KOPT-K1 (cell line): ENCODE data around the gene PSMB7.

Experiments
- H3K27ac ChIP-seq: fragments of 200-600 bp; sonication (generic); 2 replicates; pipeline ENCODE4 v1.5.1; 2016; ENCODE audit warnings: antibody characterized with exemption, mild to moderate bottlenecking, low read depth, low read length; ENCODE audit not compliant: poor library complexity, severe bottlenecking
- H3K36me3 ChIP-seq: fragments of 200-600 bp; sonication (generic); 2 replicates; pipeline ENCODE4 v1.5.1; 2017; ENCODE audit warnings: antibody characterized with exemption, mild to moderate bottlenecking, low read length, moderate library complexity; ENCODE audit not compliant: insufficient read depth
- H3K9me3 ChIP-seq: fragments of 200-600 bp; sonication (generic); 2 replicates; pipeline ENCODE4 v1.5.1; 2017; ENCODE audit warnings: antibody characterized with exemption, low read length, mild to moderate bottlenecking; ENCODE audit not compliant: insufficient read depth, poor library complexity, severe bottlenecking

Gene PSMB7

GRCh38 chr9:124386201-124386600 is 29.0 kb downstream of the PSMB7 start:
- Histone ChIP-seq H3K9me3 (no peaks in the 10 kb centered on the region), H3K27ac (no peak overlapping the region), H3K36me3 (peaks cover 35% of the 10 kb centered on the region)

DNA sequence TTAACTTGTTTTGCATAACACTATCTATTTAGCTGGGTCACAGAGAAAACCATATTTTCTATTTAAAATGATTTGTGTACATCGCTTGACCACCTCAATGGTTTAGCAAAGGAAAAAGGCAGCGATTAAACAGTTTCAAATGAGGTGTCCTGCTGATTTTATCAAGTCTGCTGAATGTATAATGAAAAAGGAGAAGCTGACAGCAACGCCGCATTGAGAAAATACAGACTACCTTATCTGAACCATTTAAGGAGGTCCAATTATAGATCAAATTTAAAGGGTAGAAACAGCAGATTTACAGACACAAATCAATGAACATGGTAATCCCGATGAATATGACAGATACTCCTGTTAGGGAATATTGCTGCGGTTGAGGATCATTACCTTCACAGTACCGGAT is 29.6 kb downstream of the PSMB7 start:
- peaks cover 37% of the 10 kb centered on the region for H3K36me3 ChIP-seq
- H3K9me3 ChIP-seq, result no peaks in the 10 kb centered on the region
- H3K27ac ChIP-seq, result no peak overlapping the region

- no peaks in the 10 kb centered on the region for H3K9me3 ChIP-seq
- H3K27ac ChIP-seq, result no peak overlapping the region
- H3K36me3 ChIP-seq, result peaks cover 45% of the 10 kb centered on the region
Measured at GRCh38 chr9:124384846-124385245, 30.4 kb downstream of the PSMB7 start.

DNA sequence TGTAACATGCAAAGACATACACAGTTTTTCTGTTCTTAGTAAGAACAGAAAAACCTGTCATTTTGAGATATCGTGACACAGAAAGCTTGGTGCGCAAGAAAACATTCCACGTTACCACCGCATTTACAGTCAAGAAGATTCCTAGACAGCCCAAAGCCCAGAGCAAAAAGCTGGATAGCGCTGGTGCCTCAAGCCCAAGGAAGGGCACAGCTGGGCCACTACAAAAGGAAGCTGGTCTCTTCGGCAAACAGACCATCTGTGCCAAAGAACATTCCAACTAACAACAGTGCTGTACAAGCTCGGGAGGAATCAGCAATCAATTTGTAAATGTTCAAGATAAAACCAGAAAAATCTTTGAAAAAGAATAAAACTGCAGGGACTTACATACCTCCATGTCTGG is 31.0 kb downstream of the PSMB7 start:
- peaks cover 51% of the 10 kb centered on the region for H3K36me3 ChIP-seq
- no peaks in the 10 kb centered on the region for H3K9me3 ChIP-seq
- no peak overlapping the region for H3K27ac ChIP-seq

- Histone ChIP-seq H3K36me3 (peaks cover 73% of the 10 kb centered on the region), H3K27ac (no peak overlapping the region), H3K9me3 (no peaks in the 10 kb centered on the region)
Measured at GRCh38 chr9:124381170-124381945, 33.9 kb downstream of the PSMB7 start.

DNA sequence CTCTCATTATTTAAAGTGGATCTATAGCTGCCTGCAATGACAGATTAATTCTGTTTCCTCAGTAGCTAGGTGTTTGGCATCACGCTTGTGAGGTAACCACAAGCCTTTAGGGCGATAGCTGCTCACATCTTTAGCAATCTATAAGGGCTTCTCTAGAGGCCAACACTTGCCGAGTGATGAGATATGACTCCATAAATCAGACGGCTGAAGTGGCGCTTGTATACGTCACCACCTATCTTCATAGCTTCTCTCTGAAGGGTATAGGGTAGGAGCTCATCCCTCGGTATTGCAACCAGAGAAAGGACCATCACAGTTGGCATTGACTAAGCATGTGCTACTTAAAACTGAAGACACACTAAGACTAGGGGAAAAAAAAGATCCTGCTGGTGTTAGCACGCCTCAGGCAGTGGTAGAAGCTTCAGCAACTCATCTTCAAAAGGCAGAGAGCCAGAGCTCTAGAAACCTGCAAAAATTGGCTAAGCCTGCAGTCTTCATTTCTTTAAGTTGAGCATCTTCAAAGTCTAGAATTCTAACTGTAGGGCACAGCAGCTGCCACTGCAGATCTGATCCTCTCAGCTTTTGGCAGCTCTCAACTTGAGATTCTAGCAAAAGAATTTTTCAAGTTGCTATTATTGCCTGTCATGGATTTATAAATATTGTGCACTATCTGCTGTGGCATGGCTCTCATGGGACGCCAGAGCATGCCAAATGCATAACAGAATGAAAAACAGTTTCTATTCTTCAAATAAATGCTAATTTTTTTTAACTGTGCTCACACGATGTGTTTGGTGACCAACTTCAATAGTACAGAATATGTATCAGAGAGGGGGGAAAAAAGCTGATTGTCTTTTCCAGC is 37.5 kb downstream of the PSMB7 start:
- Histone ChIP-seq H3K9me3 (no peaks in the 10 kb centered on the region), H3K27ac (no peak overlapping the region), H3K36me3 (peaks cover 68% of the 10 kb centered on the region)

- Histone ChIP-seq H3K36me3 (peaks cover 56% of the 10 kb centered on the region), H3K27ac (no peak overlapping the region), H3K9me3 (no peaks in the 10 kb centered on the region)
Measured at GRCh38 chr9:124376329-124376728, 38.9 kb downstream of the PSMB7 start.

GRCh38 chr9:124375726-124376125 is 39.5 kb downstream of the PSMB7 start:
- no peak overlapping the region for H3K27ac ChIP-seq
- H3K9me3 ChIP-seq, result no peaks in the 10 kb centered on the region
- H3K36me3 ChIP-seq, result peaks cover 53% of the 10 kb centered on the region

GRCh38 chr9:124373851-124374250 is 41.4 kb downstream of the PSMB7 start:
- Histone ChIP-seq H3K27ac (no peak overlapping the region), H3K36me3 (peaks cover 36% of the 10 kb centered on the region), H3K9me3 (no peaks in the 10 kb centered on the region)

- H3K27ac ChIP-seq, result no peak overlapping the region
- peaks cover 33% of the 10 kb centered on the region for H3K36me3 ChIP-seq
- H3K9me3 ChIP-seq, result no peaks in the 10 kb centered on the region
Measured at GRCh38 chr9:124373386-124373785, 41.9 kb downstream of the PSMB7 start.

DNA sequence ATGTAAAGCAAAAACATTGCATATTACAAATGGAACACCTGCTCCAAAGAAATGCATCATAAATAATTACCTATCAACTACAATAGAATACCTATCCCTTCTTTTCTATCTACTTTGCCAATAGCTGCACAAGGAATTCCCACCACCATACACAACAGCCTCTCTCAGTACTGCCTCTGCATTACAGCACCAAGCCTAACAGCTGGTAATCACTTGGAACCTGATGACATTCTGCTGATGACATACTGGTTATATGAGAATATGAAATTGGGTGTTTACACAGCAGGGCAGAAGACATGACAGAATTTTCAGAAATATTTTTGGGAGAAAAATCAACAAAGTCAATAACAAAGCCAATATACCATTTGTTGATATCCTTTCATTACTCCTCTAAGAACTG is 43.2 kb downstream of the PSMB7 start:
- no peak overlapping the region for H3K27ac ChIP-seq
- no peaks in the 10 kb centered on the region for H3K9me3 ChIP-seq
- peaks cover 20% of the 10 kb centered on the region for H3K36me3 ChIP-seq

DNA sequence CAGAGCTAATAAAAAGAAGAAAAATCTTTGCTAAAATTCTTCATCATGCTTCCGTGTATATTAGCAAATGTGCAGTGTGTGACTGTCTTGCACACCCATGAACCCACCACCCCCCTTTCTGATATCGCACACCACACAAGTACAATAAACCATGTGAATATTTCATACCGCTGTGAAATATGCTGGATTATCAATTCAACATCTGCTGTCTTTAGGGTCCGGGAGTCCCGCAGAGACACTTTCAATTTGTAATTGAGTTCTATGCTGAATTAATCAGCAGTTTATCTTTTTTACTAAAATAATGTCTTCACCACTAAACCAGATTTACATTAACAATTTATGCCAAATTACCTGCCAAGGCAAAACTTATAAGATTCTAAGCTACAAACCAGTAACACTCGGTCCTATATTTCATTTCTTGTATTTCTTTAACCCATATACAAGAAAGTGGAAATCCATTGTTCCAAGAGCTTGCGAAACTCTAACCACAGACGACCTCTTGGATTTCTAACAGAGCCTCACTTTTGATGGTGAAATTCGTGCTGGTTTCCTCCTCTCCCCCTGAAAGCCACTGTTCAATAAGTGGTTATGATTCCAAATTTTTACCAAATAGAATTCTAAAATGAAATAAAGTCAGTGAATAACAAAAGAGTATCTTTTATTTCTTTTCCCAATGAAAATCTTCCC is 44.2 kb downstream of the PSMB7 start:
- Histone ChIP-seq H3K36me3 (peaks cover 25% of the 10 kb centered on the region), H3K27ac (no peak overlapping the region), H3K9me3 (no peaks in the 10 kb centered on the region)

GRCh38 chr9:124369231-124369797 is 45.9 kb downstream of the PSMB7 start:
- Histone ChIP-seq H3K36me3 (peaks cover 11% of the 10 kb centered on the region; the same call in 1 of the 2 replicates), H3K9me3 (no peaks in the 10 kb centered on the region), H3K27ac (no peak overlapping the region)

DNA sequence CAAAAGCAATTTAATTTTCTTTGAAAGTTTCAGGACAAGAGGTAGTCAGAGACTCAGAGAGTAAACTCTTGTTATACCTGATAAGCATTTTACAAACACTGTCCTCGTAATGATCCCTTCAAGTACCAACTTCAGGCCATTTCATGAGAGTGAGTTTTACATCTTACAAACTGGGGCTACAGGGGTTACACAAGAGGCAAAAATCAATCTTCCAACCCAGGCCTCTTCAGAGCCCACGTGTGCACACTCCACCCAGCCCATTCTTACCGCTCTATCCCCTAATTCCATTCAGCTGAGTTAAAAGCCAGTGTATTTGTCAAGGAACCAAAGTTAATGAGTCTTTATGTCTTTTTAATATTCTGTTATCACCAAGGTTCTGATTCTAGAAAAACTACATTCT is 46.5 kb downstream of the PSMB7 start:
- peaks cover 8% of the 10 kb centered on the region; the same call in 1 of the 2 replicates for H3K36me3 ChIP-seq
- H3K9me3 ChIP-seq, result no peaks in the 10 kb centered on the region
- H3K27ac ChIP-seq, result no peak overlapping the region
